K562 (cell line): ENCODE measurements around the gene PAEP. TPM values are rescaled to one million over a fixed set of nuclear protein-coding genes. Genes with fewer than 3 reads are reported as not detected.

Source experiments
- ATAC-seq: fragments of 200-7000 bp; cut with Tn5 transposase; 3 replicates; pipeline ENCODE4 v1.9.1; 2020; ENCODE audit warnings: moderate library complexity
- BruUV-seq: library from RNA; stranded (reverse); fragments of 400-500 nt; replicated peaks from 2 replicates; lab custom pipeline; 2021; lab: Mats Ljungman, UMichigan
- CTCF ChIA-PET: fragments of 300-600 bp; formaldehyde crosslinking; extraction: SDS; loops from one replicate; lab custom pipeline; 2021; ENCODE audit warnings: low intra/inter-chr PET ratio; lab: Yijun Ruan, JAX
- POLR2A ChIA-PET: fragments of 300-600, 350-650 bp; sonication (Branson Sonifier 250); formaldehyde crosslinking; extraction: SDS; loops from one replicate; lab custom pipeline; 2021; ENCODE audit warnings: antibody characterized with exemption, inconsistent platforms; lab: Yijun Ruan, JAX
- DNase-seq, 4 experiments: peaks; one replicate each; pipeline versions ENCODE4 v3.0.0 to v3.0.0-alpha.2; 2011 to 2018; ENCODE audit warnings: low spot score in 3 of 4, mixed read lengths in 3 of 4; ENCODE audit errors: extremely low read depth in 1 of 4
- FAIRE-seq: peaks from 2 replicates; lab custom pipeline; 2011; peaks lifted over from hg19 to GRCh38; lab: Jason Lieb, UNC
- H2AFZ ChIP-seq: 2 replicates; pipeline ENCODE4 v1.6.0; 2011; ENCODE audit warnings: low read depth, low read length, control low read depth, inconsistent platforms
- H3K27ac ChIP-seq: fragments of 200-600 bp; 3 replicates; pipeline ENCODE4 v1.8.0; 2011; ENCODE audit warnings: low read depth, mild to moderate bottlenecking, control low read depth, inconsistent platforms, low read length, moderate library complexity, mixed read lengths; ENCODE audit errors: extremely low read depth
- H3K27me3 ChIP-seq, 2 experiments: fragments of 300-600 bp in 1 of 2; 2 replicates in 1 of 2; 3 replicates in 1 of 2; pipeline versions ENCODE4 v1.6.0 to v1.8.0; 2011; ENCODE audit warnings: inconsistent platforms in 2 of 2, low read length in 2 of 2, mild to moderate bottlenecking in 1 of 2, mixed read lengths in 1 of 2, moderate library complexity in 1 of 2; ENCODE audit not compliant: control insufficient read depth in 2 of 2, insufficient read depth in 2 of 2
- H3K36me3 ChIP-seq: fragments of 300-600 bp; 3 replicates; pipeline ENCODE4 v1.8.0; 2011; ENCODE audit warnings: mild to moderate bottlenecking, low read length, inconsistent platforms; ENCODE audit not compliant: control insufficient read depth, insufficient read depth
- H3K4me1 ChIP-seq, 2 experiments: fragments of 200-600 bp in 1 of 2; replicated peaks in 1 of 2; 2 replicates in 1 of 2; 3 replicates in 1 of 2; pipeline versions ENCODE4 v1.5.1 to v1.8.0; 2011; ENCODE audit warnings: inconsistent platforms in 2 of 2, low read length in 2 of 2, mild to moderate bottlenecking in 1 of 2, mixed read lengths in 1 of 2, moderate library complexity in 1 of 2; ENCODE audit not compliant: control insufficient read depth in 2 of 2, insufficient read depth in 2 of 2
- H3K4me2 ChIP-seq: 2 replicates; pipeline ENCODE4 v1.6.1; 2011; ENCODE audit warnings: low read length, control low read depth, inconsistent platforms, mixed read lengths; ENCODE audit not compliant: insufficient read depth
- H3K4me3 ChIP-seq: fragments of 200-600 bp; sonication (generic), shearing (Covaris generic); 2 replicates; pipeline ENCODE4 v1.5.1; 2016; ENCODE audit warnings: control low read depth, inconsistent platforms
- H3K79me2 ChIP-seq: fragments of 200-600 bp; 3 replicates; pipeline ENCODE4 v1.8.0; 2011; ENCODE audit warnings: low read length, inconsistent platforms; ENCODE audit not compliant: control insufficient read depth, insufficient read depth
- H3K9ac ChIP-seq, 2 experiments: 2 replicates each; pipeline versions ENCODE4 v1.6.0 to v1.6.1; 2011; ENCODE audit warnings: low read depth in 2 of 2, low read length in 2 of 2, control low read depth in 1 of 2, inconsistent platforms in 1 of 2, mild to moderate bottlenecking in 1 of 2, mixed read lengths in 1 of 2; ENCODE audit not compliant: insufficient read depth in 1 of 2
- H3K9me1 ChIP-seq: one replicate; pipeline ENCODE4 v1.6.0; 2011; ENCODE audit warnings: inconsistent platforms, mild to moderate bottlenecking, low read length, moderate library complexity; ENCODE audit not compliant: control insufficient read depth, insufficient read depth
- H3K9me3 ChIP-seq: replicated peaks from 2 replicates; pipeline ENCODE4 v1.5.1; 2011; ENCODE audit warnings: low read depth, low read length, inconsistent platforms; ENCODE audit not compliant: control insufficient read depth, insufficient read depth
- H4K20me1 ChIP-seq: replicated peaks from 2 replicates; pipeline ENCODE4 v1.6.1; 2011; ENCODE audit warnings: low read length, inconsistent platforms, mixed read lengths; ENCODE audit not compliant: control insufficient read depth, insufficient read depth
- BACH1 ChIP-seq: fragments of 200-800 bp; sonication (Bioruptor generic); IDR thresholded peaks from 2 replicates; pipeline ENCODE4 v1.6.1; 2016; ENCODE audit warnings: missing genetic modification characterization, missing compliant biosample characterization
- CHD4 ChIP-seq: fragments of 200-600 bp; sonication (generic); IDR thresholded peaks from 3 replicates; pipeline ENCODE4 v1.6.1; 2012; ENCODE audit warnings: low read depth, mild to moderate bottlenecking, mixed read lengths, low read length, inconsistent platforms; ENCODE audit not compliant: insufficient read depth, insufficient replicate concordance, poor library complexity, severe bottlenecking
- EP300 ChIP-seq: IDR thresholded peaks from 2 replicates; pipeline ENCODE4 v1.6.1; 2012; ENCODE audit warnings: low read length, improper control_type of control experiment
- HNRNPK ChIP-seq: fragments of 200-400 bp; formaldehyde crosslinking; IDR thresholded peaks from one replicate; pipeline ENCODE4 v1.6.1; 2018; ENCODE audit warnings: mild to moderate bottlenecking, low read depth, low read length; ENCODE audit not compliant: poor library complexity, severe bottlenecking
- MLX ChIP-seq, 2 experiments: fragments of 450-650 bp in 1 of 2; sonication (generic) in 1 of 2; formaldehyde crosslinking; conservative IDR thresholded peaks; 2 replicates each; pipeline versions ENCODE4 v1.4.0 to v1.8.1; 2020 to 2022; ENCODE audit warnings: mild to moderate bottlenecking in 1 of 2, missing genetic modification reagents in 1 of 2
- NFATC3 ChIP-seq: fragments of 450-650 bp; IDR thresholded peaks from 2 replicates; pipeline ENCODE4 v1.6.1; 2017; ENCODE audit warnings: mild to moderate bottlenecking
- PBX2 ChIP-seq, 2 experiments: IDR thresholded peaks in 1 of 2; conservative IDR thresholded peaks in 1 of 2; 2 replicates each; pipeline ENCODE4 v1.6.1; 2016; ENCODE audit warnings: low read depth in 2 of 2, mild to moderate bottlenecking in 1 of 2, missing compliant biosample characterization in 1 of 2, missing genetic modification characterization in 1 of 2, moderate library complexity in 1 of 2
- POLR2B ChIP-seq: fragments of 450-650 bp; IDR thresholded peaks from 2 replicates; pipeline ENCODE4 v1.6.1; 2018; ENCODE audit warnings: low read depth; ENCODE audit not compliant: partially characterized antibody
- RNF219 ChIP-seq: fragments of 250-450 bp; sonication (Bioruptor Pico); IDR thresholded peaks from 2 replicates; pipeline ENCODE4 v1.5.0; 2022; ENCODE audit warnings: mild to moderate bottlenecking
- SNRNP70 ChIP-seq: fragments of 200-400 bp; formaldehyde crosslinking; optimal IDR thresholded peaks from 2 replicates; pipeline ENCODE3; 2017; ENCODE audit warnings: low read depth, low read length
- SRSF7 ChIP-seq: fragments of 200-400 bp; formaldehyde crosslinking; optimal IDR thresholded peaks from 2 replicates; pipeline ENCODE3; 2017; ENCODE audit warnings: mild to moderate bottlenecking, low read depth, low read length
- STAT6 ChIP-seq: sonication (generic); formaldehyde crosslinking; IDR thresholded peaks from 2 replicates; pipeline ENCODE4 v1.8.1; 2023; ENCODE audit warnings: mild to moderate bottlenecking, missing genetic modification reagents
- ZNF274 ChIP-seq: IDR thresholded peaks from 2 replicates; pipeline ENCODE4 v1.6.1; 2011; ENCODE audit warnings: low read depth, mild to moderate bottlenecking, low read length, moderate library complexity, borderline replicate concordance
- WGBS: fragments of 100-300 bp; shearing (Covaris generic); methylation state at CpG from one replicate; pipeline ENCODE4 v1.1.6; 2016; ENCODE audit warnings: low coverage, mixed read lengths; ENCODE audit not compliant: insufficient coverage; ENCODE audit errors: missing lambda C conversion rate; 5-methylcytosine and 5-hydroxymethylcytosine counted together
- in situ Hi-C: fragments of 300-500 bp; cut with MboI; formaldehyde crosslinking; loops from 4 replicates; pipeline ENCODE4 v1.15.0; 2018; ENCODE audit warnings: inconsistent platforms, mixed read lengths
- intact Hi-C: fragments of 100-400 bp; cut with micrococcal nuclease; formaldehyde crosslinking; loops from 2 replicates; pipeline ENCODE4 v1.14.2; 2022
- polyA plus RNA-seq, 8 experiments: library from polyadenylated mRNA; depleted of rRNA in 4 of 8; stranded (reverse) in 5 of 8; unstranded in 3 of 8; fragments of >200 nt; fragmentation: Nextera tagmentation in 2 of 8; fragmentation: Illumina TruSeq in 1 of 8; extraction: Ambion mirVana in 2 of 8; extraction: Trizol in 1 of 8; gene quantifications; 2 replicates each; pipeline versions ENCODE4 v1.2.1 to v1.2.3, GENCODE V29; 2011 to 2014; ENCODE audit warnings: inconsistent platforms in 1 of 8, missing spikeins in 1 of 8
- total RNA-seq, 7 experiments: library from RNA; depleted of rRNA in 6 of 7; stranded (reverse); fragments of >200 nt in 6 of 7; fragmentation: Illumina TruSeq in 2 of 7; extraction: Trizol in 2 of 7; gene quantifications; 2 replicates each; pipeline versions ENCODE4 v1.2.1 to v1.2.3, GENCODE V29; 2011 to 2021; ENCODE audit warnings: low replicate concordance in 1 of 7

Gene PAEP
- total and polyA plus RNA-seq, 9 of the 15 experiments (the other 6 are each of a cell fraction or from before 2014, with no cell fraction given) = 0.22 to 4.5 (median 0.58) TPM

- Histone ChIP-seq H4K20me1 (0 out of 2 replicates have a peak, but pooled peaks cover 3% of the 10 kb centered on the region), H3K9ac (no peak overlapping the region), H3K9me3 (no peaks in the 10 kb centered on the region), H3K27me3 (peaks cover 21 to 52% of the 10 kb centered on the region in 2 experiments; a peak in 4 of 5 replicates), H3K27ac (no peak overlapping the region), H3K79me2 (no peaks in the 10 kb centered on the region), H3K4me1 (peaks cover 5 to 20% of the 10 kb centered on the region in 2 experiments; a peak in 3 of 5 replicates), H3K36me3 (no peaks in the 10 kb centered on the region), H2AFZ (no peak overlapping the region), H3K4me3 (no peak overlapping the region), H3K4me2 (no peak overlapping the region), H3K9me1 (no peaks in the 10 kb centered on the region)
- no TSS peak for BruUV-seq
- ATAC-seq (no peak), FAIRE-seq (no peak), DNase-seq (no peak)
- CTCF ChIA-PET = no interaction called here
- 5% methylated on average over 4 of the region's 4 CpGs for WGBS
- POLR2A ChIA-PET = no interaction called here
- in situ Hi-C loops (no loop called here), intact Hi-C loops (no loop called here)
- no peak for TF ChIP-seq EP300
- no peak for TF ChIP-seq SRSF7
- no peak for TF ChIP-seq BACH1 (tag)
- TF ChIP-seq ZNF274 = no peak
- no peak for TF ChIP-seq SNRNP70
- no peak for TF ChIP-seq RNF219 (CRISPR knock-in tag)
- TF ChIP-seq MLX (CRISPR knock-in tag; conservative IDR thresholded peaks at IDR 0.05) = no peak
- no peak for TF ChIP-seq PBX2 (CRISPR knock-in tag; IDR thresholded peaks at IDR 0.05; ENCODE audit: low read depth)
- no peak for TF ChIP-seq PBX2 (tag; conservative IDR thresholded peaks at IDR 0.05; ENCODE audit: low read depth)
- no peak for TF ChIP-seq STAT6 (CRISPR knock-in tag)
- TF ChIP-seq POLR2B = no peak
- TF ChIP-seq HNRNPK = no peak
- TF ChIP-seq CHD4 = no peak
- TF ChIP-seq NFATC3 = no peak
Measured at GRCh38 chr9:135554718-135555117, 6.8 kb upstream of the PAEP start.
